NCI-H187 (cell line): ENCODE data around the gene TMEM44.

ENCODE experiments used
- DNase-seq, 2 experiments: peaks; one replicate each; lab custom pipeline; 2025; lab: John Stamatoyannopoulos, UW

Gene TMEM44

GRCh38 chr3:194633349-194634004 is at the start of gene TMEM44:
Gene TMEM44 (minus strand): TSS chr3:194633419. CDS start chr3:194633215, 204 bp downstream.
- DNase-seq: no peak

DNA sequence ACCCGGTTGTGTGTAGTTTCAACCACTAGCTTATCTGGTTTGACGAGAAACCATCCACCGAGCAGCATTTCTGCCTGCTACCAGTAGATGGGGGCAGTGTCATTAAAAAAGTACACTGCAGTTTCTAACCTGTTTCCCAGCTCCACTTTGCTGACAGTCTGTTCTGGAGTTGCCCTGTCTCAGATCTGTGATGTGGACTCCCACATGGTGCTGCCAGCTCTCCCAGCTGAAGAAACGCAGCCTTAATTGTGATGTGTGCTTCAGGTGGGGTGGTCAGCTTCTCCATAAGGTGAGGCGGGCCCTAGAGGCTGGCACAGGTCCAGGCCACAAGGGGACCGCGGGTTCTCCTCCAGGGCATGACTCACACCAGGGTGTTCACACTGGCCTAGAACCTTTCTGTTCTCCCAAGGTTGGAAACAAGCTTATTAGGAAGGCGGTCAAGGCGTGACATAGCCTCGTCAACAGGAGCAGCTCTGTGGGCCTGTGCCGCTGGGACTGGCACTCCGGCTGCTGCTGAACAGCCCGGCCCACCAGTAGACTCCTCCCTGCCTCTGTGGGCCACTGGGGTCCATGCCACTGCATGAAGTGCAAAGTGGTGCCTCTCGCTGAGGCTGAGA is 49.6 kb upstream of the TMEM44 start:
- DNase-seq: peak; percentile 35 to 65

DNA sequence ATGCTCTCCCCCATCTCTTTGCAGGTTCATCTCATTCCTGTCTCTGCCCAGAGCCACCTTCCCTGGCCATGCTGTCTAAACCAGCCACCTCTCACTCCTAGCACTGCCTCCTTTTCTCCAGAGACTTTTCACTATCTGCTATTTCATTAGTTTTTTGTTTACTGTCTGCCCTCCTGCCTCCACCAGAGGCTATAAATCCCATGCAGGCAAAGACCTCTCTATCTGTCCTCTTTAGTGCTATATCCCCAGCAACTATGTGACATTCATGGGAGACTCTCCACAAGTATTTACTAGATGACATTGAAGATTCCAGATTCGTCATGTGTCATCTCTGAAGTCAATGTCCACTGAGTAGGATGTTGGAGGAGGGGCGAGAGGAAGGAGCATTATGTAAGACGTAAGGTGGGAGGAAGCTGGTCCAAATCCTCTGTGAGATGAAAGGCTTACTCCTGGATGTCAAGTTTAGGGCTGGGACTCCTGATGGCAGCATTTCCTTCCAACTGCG is 49.0 kb upstream of the TMEM44 start:
- DNase-seq: no peak

- DNase-seq: no peak
Observed at GRCh38 chr3:194680888-194681615, 47.8 kb upstream of the TMEM44 start.

DNA sequence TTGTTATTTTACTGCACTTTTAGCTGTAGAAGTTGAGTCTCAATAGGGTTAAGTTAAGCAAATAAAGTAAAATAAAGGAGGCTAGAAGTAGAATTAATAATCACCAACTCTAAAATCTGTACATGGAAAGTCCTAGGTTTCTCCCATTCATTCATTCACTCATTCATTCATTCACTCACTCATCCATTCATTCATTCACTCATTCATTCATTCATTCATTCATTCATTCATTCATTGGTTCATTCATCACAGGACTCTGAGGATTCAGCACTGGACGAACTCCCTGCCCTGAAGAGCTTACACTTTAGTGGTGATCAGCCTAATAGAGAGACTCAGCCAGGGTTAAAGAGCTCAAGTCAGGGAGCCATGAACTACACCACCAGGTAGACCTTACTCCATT is 43.3 kb upstream of the TMEM44 start:
- DNase-seq: no peak

DNA sequence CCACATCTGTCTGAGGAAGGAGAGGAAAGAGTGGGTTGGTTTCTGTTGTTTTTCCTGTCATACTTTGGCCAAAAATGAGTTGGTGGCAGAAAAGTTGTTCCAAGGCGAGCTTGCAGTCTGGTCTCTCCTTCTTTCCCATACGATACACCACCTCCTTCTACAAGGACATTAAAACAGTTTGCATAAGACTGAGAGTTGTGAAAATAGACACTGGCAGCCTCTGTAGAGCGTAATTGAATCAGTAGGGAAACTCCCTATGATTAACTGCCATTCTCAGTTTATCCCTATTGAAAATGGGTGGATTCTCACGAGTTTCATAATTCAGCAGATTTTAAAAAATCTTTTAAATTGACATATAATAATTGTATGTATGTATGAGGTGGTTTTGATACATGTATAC is 42.5 kb upstream of the TMEM44 start:
- no peak for DNase-seq

DNA sequence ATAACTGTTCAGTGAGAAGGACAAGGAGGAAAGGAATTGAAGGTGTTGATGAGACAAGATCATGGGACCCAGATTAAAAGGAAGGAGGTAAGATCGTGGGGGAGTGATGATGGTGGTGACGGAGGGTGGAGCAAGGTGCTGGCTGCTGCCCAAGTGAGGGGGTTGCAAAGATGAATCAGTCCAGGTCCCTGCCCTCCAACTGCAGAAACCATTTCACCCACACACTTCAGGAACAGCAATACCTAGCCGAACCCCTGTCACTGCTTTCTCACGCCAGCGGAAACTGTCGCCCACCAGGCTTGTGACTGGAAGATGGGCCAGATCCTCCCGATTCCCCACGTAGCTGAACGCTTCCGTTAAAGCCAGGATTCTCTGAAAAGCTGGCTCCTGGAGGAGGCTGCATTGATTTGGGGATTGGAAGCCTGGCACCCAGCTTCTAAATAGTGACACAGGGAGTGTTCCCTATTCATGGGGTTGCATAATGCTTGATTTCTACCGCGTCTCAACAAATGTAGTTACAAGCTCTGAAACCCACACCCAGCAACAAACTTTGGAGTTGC is 41.9 kb upstream of the TMEM44 start:
- DNase-seq: no peak

GRCh38 chr3:194673761-194674160 is 40.5 kb upstream of the TMEM44 start:
- no peak for DNase-seq

GRCh38 chr3:194672876-194673275 is 39.7 kb upstream of the TMEM44 start:
- no peak for DNase-seq

- peak; percentile 86 to 88 for DNase-seq
Observed at GRCh38 chr3:194671900-194672808, 38.9 kb upstream of the TMEM44 start, which contains the start of gene LSG1. Gene LSG1 (minus strand): TSS chr3:194672191. CDS start chr3:194672162, 29 bp downstream.

DNA sequence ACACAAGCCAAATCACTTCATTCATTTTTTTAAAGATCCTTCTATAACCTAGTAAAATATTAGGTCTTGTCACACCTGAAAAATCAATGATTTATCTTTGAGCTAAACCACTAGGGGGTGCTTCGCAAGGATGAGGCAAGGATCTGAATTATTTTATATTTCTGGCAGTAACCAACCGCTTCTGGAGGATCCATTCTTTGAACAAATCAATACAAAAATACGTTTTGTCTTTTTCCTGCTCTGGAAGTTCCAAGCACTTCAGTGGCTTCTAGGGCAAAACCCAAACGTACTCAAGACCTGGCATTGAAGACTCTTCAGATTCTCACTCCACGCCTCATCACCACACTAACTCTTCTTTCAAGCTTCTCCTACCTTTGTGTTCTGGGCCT is 38.3 kb upstream of the TMEM44 start:
- no peak for DNase-seq

GRCh38 chr3:194667363-194667762 is 34.1 kb upstream of the TMEM44 start:
- DNase-seq: no peak

DNA sequence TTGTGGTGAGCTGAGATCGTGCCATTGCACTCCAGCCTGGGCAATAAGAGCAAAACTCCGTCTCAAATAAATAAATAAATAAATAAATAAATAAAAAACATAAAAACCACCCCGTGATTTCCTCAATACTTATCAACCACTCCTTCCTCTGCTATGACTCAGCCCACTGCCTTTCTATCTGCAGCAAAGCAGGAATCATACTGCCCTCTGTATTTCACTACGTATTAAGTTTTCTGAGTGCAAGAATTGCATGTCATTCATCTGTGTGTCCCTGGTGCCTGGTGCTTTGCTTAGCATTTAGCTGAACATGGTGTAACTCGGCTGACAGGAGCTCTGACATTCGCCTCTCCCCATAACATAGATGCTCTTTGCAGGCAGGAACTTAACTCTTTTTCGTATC is 31.6 kb upstream of the TMEM44 start:
- DNase-seq: no peak

GRCh38 chr3:194661946-194662345 is 28.7 kb upstream of the TMEM44 start:
- DNase-seq: no peak

DNA sequence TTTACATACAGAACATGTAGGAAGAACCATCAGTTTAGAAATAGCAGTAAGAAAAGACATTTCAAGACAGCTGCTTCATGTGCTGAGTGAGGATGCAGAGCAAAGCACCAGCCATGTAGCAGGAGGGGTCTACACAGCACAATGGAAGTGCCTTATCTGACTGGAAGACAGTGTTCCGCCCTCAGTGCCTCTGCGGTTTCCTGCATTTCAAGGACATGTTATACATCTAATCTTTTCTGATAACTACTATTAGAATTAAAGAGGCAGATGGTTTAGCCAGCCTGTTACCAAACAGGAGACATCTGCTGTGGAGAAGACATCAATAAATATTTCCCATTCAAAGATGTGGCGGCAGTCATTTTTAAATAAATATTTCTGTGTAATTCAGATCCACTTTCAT is 28.2 kb upstream of the TMEM44 start:
- no peak for DNase-seq

- DNase-seq: no peak
Observed at GRCh38 chr3:194659778-194660177, 26.6 kb upstream of the TMEM44 start.

DNA sequence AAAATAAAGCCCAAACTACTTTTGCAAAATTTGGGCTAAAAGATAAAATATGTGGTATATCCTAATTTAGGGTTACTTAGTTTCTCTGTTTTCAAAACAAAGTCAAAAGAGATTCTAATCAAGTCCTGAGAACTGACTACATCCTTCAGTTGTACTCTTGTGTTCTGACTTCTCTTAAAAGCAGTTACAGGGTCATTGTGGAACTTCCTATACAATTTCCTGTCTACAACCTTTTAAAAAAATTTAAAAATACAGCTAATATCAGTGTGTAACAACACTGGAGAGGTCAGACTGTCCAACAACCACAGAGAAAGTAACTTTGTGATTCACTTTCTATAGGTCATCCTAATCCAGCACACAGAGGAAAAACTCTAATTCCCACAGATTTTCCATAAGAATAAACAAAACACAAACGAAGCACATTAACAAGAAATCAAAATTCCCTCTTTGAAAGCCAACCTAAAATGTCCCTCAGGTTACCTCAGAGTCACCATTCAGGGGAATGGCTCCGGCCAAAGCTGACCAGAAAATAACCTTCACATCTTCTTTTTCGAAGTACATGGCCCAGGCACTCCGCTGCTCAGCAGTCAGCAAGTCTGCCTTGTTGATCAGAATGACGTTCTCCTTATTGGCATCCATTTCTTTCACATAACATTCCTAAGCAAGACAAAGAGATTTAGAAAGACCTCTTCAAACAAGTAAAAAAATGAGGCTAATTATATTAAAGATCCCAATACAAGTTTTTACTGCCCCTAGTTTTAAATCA is 25.4 kb upstream of the TMEM44 start:
- no peak for DNase-seq

GRCh38 chr3:194657439-194657838 is 24.2 kb upstream of the TMEM44 start:
- no peak for DNase-seq

- no peak for DNase-seq
Observed at GRCh38 chr3:194654443-194654842, 21.2 kb upstream of the TMEM44 start.

- no peak for DNase-seq
Observed at GRCh38 chr3:194647747-194648146, 14.5 kb upstream of the TMEM44 start.

GRCh38 chr3:194642769-194643168 is 9.6 kb upstream of the TMEM44 start:
- DNase-seq: no peak
